Osteoblast (primary cell): ENCODE results near the gene VPS13D. TPM values are rescaled to one million over a fixed set of nuclear protein-coding genes. Genes with fewer than 3 reads are reported as not detected.

Experiments used
- DNase-seq: peaks from one replicate; pipeline ENCODE4 v3.0.0; 2011; ENCODE audit warnings: low spot score, mixed read lengths; ENCODE audit not compliant: insufficient read length; ENCODE audit errors: missing footprints
- H2AFZ ChIP-seq: 2 replicates; pipeline ENCODE4 v1.6.0; 2011; ENCODE audit warnings: mild to moderate bottlenecking, low read length
- H3K27ac ChIP-seq: 2 replicates; pipeline ENCODE4 v1.5.1; 2011; ENCODE audit warnings: mild to moderate bottlenecking, low read depth, low read length, moderate library complexity
- H3K27me3 ChIP-seq: 2 replicates; pipeline ENCODE4 v1.6.0; 2012; ENCODE audit warnings: mild to moderate bottlenecking, control low read depth, inconsistent platforms, low read length, moderate library complexity; ENCODE audit not compliant: insufficient read depth
- H3K36me3 ChIP-seq: 2 replicates; pipeline ENCODE4 v1.5.1; 2011; ENCODE audit warnings: mild to moderate bottlenecking, low read length, control low read depth, moderate library complexity; ENCODE audit not compliant: insufficient read depth
- H3K4me1 ChIP-seq: 2 replicates; pipeline ENCODE4 v1.5.1; 2011; ENCODE audit warnings: mild to moderate bottlenecking, low read length, control low read depth, moderate library complexity; ENCODE audit not compliant: insufficient read depth
- H3K4me2 ChIP-seq: 2 replicates; pipeline ENCODE4 v1.6.0; 2011; ENCODE audit warnings: mild to moderate bottlenecking, low read length; ENCODE audit not compliant: insufficient read depth
- H3K4me3 ChIP-seq: fragments of 200-600 bp; sonication (generic); 3 replicates; pipeline ENCODE4 v1.5.1; 2012; ENCODE audit warnings: mild to moderate bottlenecking, low read length, inconsistent platforms; ENCODE audit not compliant: insufficient read depth
- H3K79me2 ChIP-seq: 2 replicates; pipeline ENCODE4 v1.6.0; 2012; ENCODE audit warnings: mild to moderate bottlenecking, low read length, control low read depth, inconsistent platforms; ENCODE audit not compliant: insufficient read depth
- H3K9me3 ChIP-seq: 2 replicates; pipeline ENCODE4 v1.5.1; 2011; ENCODE audit warnings: low read depth, low read length, control low read depth
- H4K20me1 ChIP-seq: 2 replicates; pipeline ENCODE4 v1.6.0; 2012; ENCODE audit warnings: mild to moderate bottlenecking, low read length, control low read depth; ENCODE audit not compliant: insufficient read depth
- CTCF ChIP-seq: IDR thresholded peaks from 2 replicates; pipeline ENCODE4 v1.5.1; 2011; ENCODE audit warnings: mild to moderate bottlenecking, low read depth, low read length, moderate library complexity; ENCODE audit errors: extremely low read depth
- total RNA-seq: library from RNA; depleted of rRNA; stranded (reverse); fragments of >200 nt; gene quantifications from 2 replicates; pipeline ENCODE4 v1.2.3, GENCODE V29; 2012

VPS13D gene
- total RNA-seq, 1 donor, result 48.5 TPM

- Histone ChIP-seq H3K36me3 (peaks cover 20% of the 10 kb centered on the region), H4K20me1 (no peaks in the 10 kb centered on the region)
- TF ChIP-seq CTCF, result no peak
These were observed 25.7 kb upstream of the VPS13D start for GRCh38 chr1:12204140-12204539.

GRCh38 chr1:12204754-12205658 lies 24.8 kb upstream of the VPS13D start:
- Histone ChIP-seq H3K27ac (no peak overlapping the region), H2AFZ (no peak overlapping the region), H4K20me1 (no peaks in the 10 kb centered on the region), H3K36me3 (peaks cover 20% of the 10 kb centered on the region), H3K27me3 (no peaks in the 10 kb centered on the region), H3K4me3 (no peak overlapping the region), H3K9me3 (no peaks in the 10 kb centered on the region), H3K4me1 (no peaks in the 10 kb centered on the region), H3K4me2 (no peak overlapping the region), H3K79me2 (no peaks in the 10 kb centered on the region)
- peak; percentile 77 for DNase-seq
- no peak for TF ChIP-seq CTCF

More at GRCh38 chr1:12204140-12204539, 25.7 kb upstream of the VPS13D start:
- H3K27ac ChIP-seq, result no peak overlapping the region
- H3K9me3 ChIP-seq, result no peaks in the 10 kb centered on the region
- no peak overlapping the region for H3K4me2 ChIP-seq
- H3K4me3 ChIP-seq, result no peak overlapping the region
- H3K79me2 ChIP-seq, result no peaks in the 10 kb centered on the region
- no peaks in the 10 kb centered on the region for H3K4me1 ChIP-seq
- DNase-seq, result peak; percentile 41
- H3K27me3 ChIP-seq, result no peaks in the 10 kb centered on the region
- H2AFZ ChIP-seq, result no peak overlapping the region

GRCh38 chr1:12206238-12206637 lies 23.6 kb upstream of the VPS13D start:
- Histone ChIP-seq H3K4me3 (no peak overlapping the region), H3K36me3 (peaks cover 20% of the 10 kb centered on the region), H3K79me2 (no peaks in the 10 kb centered on the region), H3K9me3 (no peaks in the 10 kb centered on the region), H3K27me3 (no peaks in the 10 kb centered on the region), H3K4me2 (no peak overlapping the region), H2AFZ (no peak overlapping the region), H3K4me1 (no peaks in the 10 kb centered on the region), H4K20me1 (no peaks in the 10 kb centered on the region), H3K27ac (no peak overlapping the region)
- peak; percentile 31 for DNase-seq
- TF ChIP-seq CTCF, result no peak

GRCh38 chr1:12206792-12207424 lies 22.9 kb upstream of the VPS13D start:
- Histone ChIP-seq H3K27ac (no peak overlapping the region), H3K4me2 (no peak overlapping the region), H3K9me3 (no peaks in the 10 kb centered on the region), H4K20me1 (no peaks in the 10 kb centered on the region), H2AFZ (no peak overlapping the region), H3K36me3 (peaks cover 19% of the 10 kb centered on the region), H3K27me3 (no peaks in the 10 kb centered on the region), H3K4me3 (no peak overlapping the region), H3K79me2 (no peaks in the 10 kb centered on the region), H3K4me1 (no peaks in the 10 kb centered on the region)
- TF ChIP-seq CTCF, result no peak
- DNase-seq, result peak; percentile 34
